K562 (cell line): ENCODE data around the gene CST8. TPM values are rescaled to one million over a fixed set of nuclear protein-coding genes. Genes with fewer than 3 reads are reported as not detected.

Experiments used
- ATAC-seq: fragments of 200-7000 bp; cut with Tn5 transposase; 3 replicates; pipeline ENCODE4 v1.9.1; 2020; ENCODE audit warnings: moderate library complexity
- BruUV-seq: library from RNA; stranded (reverse); fragments of 400-500 nt; replicated peaks from 2 replicates; lab custom pipeline; 2021; lab: Mats Ljungman, UMichigan
- CTCF ChIA-PET: fragments of 300-600 bp; formaldehyde crosslinking; extraction: SDS; loops from one replicate; lab custom pipeline; 2021; ENCODE audit warnings: low intra/inter-chr PET ratio; lab: Yijun Ruan, JAX
- POLR2A ChIA-PET: fragments of 300-600, 350-650 bp; sonication (Branson Sonifier 250); formaldehyde crosslinking; extraction: SDS; loops from one replicate; lab custom pipeline; 2021; ENCODE audit warnings: antibody characterized with exemption, inconsistent platforms; lab: Yijun Ruan, JAX
- DNase-seq, 4 experiments: peaks; one replicate each; pipeline versions ENCODE4 v3.0.0 to v3.0.0-alpha.2; 2011 to 2018; ENCODE audit warnings: low spot score in 3 of 4, mixed read lengths in 3 of 4; ENCODE audit errors: extremely low read depth in 1 of 4
- FAIRE-seq: peaks from 2 replicates; lab custom pipeline; 2011; peaks lifted over from hg19 to GRCh38; lab: Jason Lieb, UNC
- H2AFZ ChIP-seq: 2 replicates; pipeline ENCODE4 v1.6.0; 2011; ENCODE audit warnings: low read depth, low read length, control low read depth, inconsistent platforms
- H3K27ac ChIP-seq: fragments of 200-600 bp; 3 replicates; pipeline ENCODE4 v1.8.0; 2011; ENCODE audit warnings: low read depth, mild to moderate bottlenecking, control low read depth, inconsistent platforms, low read length, moderate library complexity, mixed read lengths; ENCODE audit errors: extremely low read depth
- H3K27me3 ChIP-seq, 2 experiments: fragments of 300-600 bp in 1 of 2; 2 replicates in 1 of 2; 3 replicates in 1 of 2; pipeline versions ENCODE4 v1.6.0 to v1.8.0; 2011; ENCODE audit warnings: inconsistent platforms in 2 of 2, low read length in 2 of 2, mild to moderate bottlenecking in 1 of 2, mixed read lengths in 1 of 2, moderate library complexity in 1 of 2; ENCODE audit not compliant: control insufficient read depth in 2 of 2, insufficient read depth in 2 of 2
- H3K36me3 ChIP-seq: fragments of 300-600 bp; 3 replicates; pipeline ENCODE4 v1.8.0; 2011; ENCODE audit warnings: mild to moderate bottlenecking, low read length, inconsistent platforms; ENCODE audit not compliant: control insufficient read depth, insufficient read depth
- H3K4me1 ChIP-seq, 2 experiments: fragments of 200-600 bp in 1 of 2; replicated peaks in 1 of 2; 2 replicates in 1 of 2; 3 replicates in 1 of 2; pipeline versions ENCODE4 v1.5.1 to v1.8.0; 2011; ENCODE audit warnings: inconsistent platforms in 2 of 2, low read length in 2 of 2, mild to moderate bottlenecking in 1 of 2, mixed read lengths in 1 of 2, moderate library complexity in 1 of 2; ENCODE audit not compliant: control insufficient read depth in 2 of 2, insufficient read depth in 2 of 2
- H3K4me2 ChIP-seq: 2 replicates; pipeline ENCODE4 v1.6.1; 2011; ENCODE audit warnings: low read length, control low read depth, inconsistent platforms, mixed read lengths; ENCODE audit not compliant: insufficient read depth
- H3K4me3 ChIP-seq: fragments of 200-600 bp; sonication (generic), shearing (Covaris generic); 2 replicates; pipeline ENCODE4 v1.5.1; 2016; ENCODE audit warnings: control low read depth, inconsistent platforms
- H3K79me2 ChIP-seq: fragments of 200-600 bp; 3 replicates; pipeline ENCODE4 v1.8.0; 2011; ENCODE audit warnings: low read length, inconsistent platforms; ENCODE audit not compliant: control insufficient read depth, insufficient read depth
- H3K9ac ChIP-seq, 2 experiments: 2 replicates each; pipeline versions ENCODE4 v1.6.0 to v1.6.1; 2011; ENCODE audit warnings: low read depth in 2 of 2, low read length in 2 of 2, control low read depth in 1 of 2, inconsistent platforms in 1 of 2, mild to moderate bottlenecking in 1 of 2, mixed read lengths in 1 of 2; ENCODE audit not compliant: insufficient read depth in 1 of 2
- H3K9me1 ChIP-seq: one replicate; pipeline ENCODE4 v1.6.0; 2011; ENCODE audit warnings: inconsistent platforms, mild to moderate bottlenecking, low read length, moderate library complexity; ENCODE audit not compliant: control insufficient read depth, insufficient read depth
- H3K9me3 ChIP-seq: replicated peaks from 2 replicates; pipeline ENCODE4 v1.5.1; 2011; ENCODE audit warnings: low read depth, low read length, inconsistent platforms; ENCODE audit not compliant: control insufficient read depth, insufficient read depth
- H4K20me1 ChIP-seq: replicated peaks from 2 replicates; pipeline ENCODE4 v1.6.1; 2011; ENCODE audit warnings: low read length, inconsistent platforms, mixed read lengths; ENCODE audit not compliant: control insufficient read depth, insufficient read depth
- CBFB ChIP-seq: sonication (generic); formaldehyde crosslinking; IDR thresholded peaks from 2 replicates; pipeline ENCODE4 v1.4.0; 2020; ENCODE audit warnings: mild to moderate bottlenecking, missing genetic modification reagents
- HMGN3 ChIP-seq: IDR thresholded peaks from 2 replicates; pipeline ENCODE4 v1.6.1; 2011; ENCODE audit warnings: borderline replicate concordance, low read depth, mild to moderate bottlenecking, mixed read lengths, low read length; ENCODE audit not compliant: insufficient read length; ENCODE audit errors: extremely low read depth
- RAD21 ChIP-seq, 2 experiments: fragments of 250-450 bp in 1 of 2; fragments of 450-650 bp in 1 of 2; sonication (Bioruptor Pico) in 1 of 2; formaldehyde crosslinking in 1 of 2; IDR thresholded peaks in 1 of 2; conservative IDR thresholded peaks in 1 of 2; 2 replicates each; pipeline versions ENCODE4 v1.4.0 to v1.8.0; 2020 to 2022; ENCODE audit warnings: mild to moderate bottlenecking in 2 of 2, moderate library complexity in 1 of 2
- TCF15 ChIP-seq: fragments of 250-450 bp; sonication (Bioruptor Pico); IDR thresholded peaks from 2 replicates; pipeline ENCODE4 v1.8.0; 2022; ENCODE audit warnings: moderate library complexity, mild to moderate bottlenecking, inconsistent platforms
- ZFP91 ChIP-seq: sonication (generic); formaldehyde crosslinking; IDR thresholded peaks from 2 replicates; pipeline ENCODE4 v1.8.0; 2022; ENCODE audit warnings: mild to moderate bottlenecking, missing genetic modification reagents
- ZNF224 ChIP-seq: sonication (generic); formaldehyde crosslinking; IDR thresholded peaks from 2 replicates; pipeline ENCODE4 v1.8.0; 2022; ENCODE audit warnings: mild to moderate bottlenecking, missing genetic modification reagents
- ZNF644 ChIP-seq: fragments of 200-800 bp; sonication (Bioruptor generic); IDR thresholded peaks from 2 replicates; pipeline ENCODE4 v1.6.1; 2016; ENCODE audit warnings: low read depth, missing genetic modification characterization, missing compliant biosample characterization
- WGBS: fragments of 100-300 bp; shearing (Covaris generic); methylation state at CpG from one replicate; pipeline ENCODE4 v1.1.6; 2016; ENCODE audit warnings: low coverage, mixed read lengths; ENCODE audit not compliant: insufficient coverage; ENCODE audit errors: missing lambda C conversion rate; 5-methylcytosine and 5-hydroxymethylcytosine counted together
- in situ Hi-C: fragments of 300-500 bp; cut with MboI; formaldehyde crosslinking; loops from 4 replicates; pipeline ENCODE4 v1.15.0; 2018; ENCODE audit warnings: inconsistent platforms, mixed read lengths
- intact Hi-C: fragments of 100-400 bp; cut with micrococcal nuclease; formaldehyde crosslinking; loops from 2 replicates; pipeline ENCODE4 v1.14.2; 2022
- polyA plus RNA-seq, 8 experiments: library from polyadenylated mRNA; depleted of rRNA in 4 of 8; stranded (reverse) in 5 of 8; unstranded in 3 of 8; fragments of >200 nt; fragmentation: Nextera tagmentation in 2 of 8; fragmentation: Illumina TruSeq in 1 of 8; extraction: Ambion mirVana in 2 of 8; extraction: Trizol in 1 of 8; gene quantifications; 2 replicates each; pipeline versions ENCODE4 v1.2.1 to v1.2.3, GENCODE V29; 2011 to 2014; ENCODE audit warnings: inconsistent platforms in 1 of 8, missing spikeins in 1 of 8
- total RNA-seq, 7 experiments: library from RNA; depleted of rRNA in 6 of 7; stranded (reverse); fragments of >200 nt in 6 of 7; fragmentation: Illumina TruSeq in 2 of 7; extraction: Trizol in 2 of 7; gene quantifications; 2 replicates each; pipeline versions ENCODE4 v1.2.1 to v1.2.3, GENCODE V29; 2011 to 2021; ENCODE audit warnings: low replicate concordance in 1 of 7
- TF ChIP-seq, protein P1 (sequence below): fragments of 450-650 bp; IDR thresholded peaks from 2 replicates; pipeline ENCODE4 v1.6.1; 2018; ENCODE audit warnings: mild to moderate bottlenecking, low read depth; ENCODE audit not compliant: partially characterized antibody

Gene CST8
- total and polyA plus RNA-seq, 9 of the 15 experiments (the other 6 are each of a cell fraction or from before 2014, with no cell fraction given): not detected

DNA sequence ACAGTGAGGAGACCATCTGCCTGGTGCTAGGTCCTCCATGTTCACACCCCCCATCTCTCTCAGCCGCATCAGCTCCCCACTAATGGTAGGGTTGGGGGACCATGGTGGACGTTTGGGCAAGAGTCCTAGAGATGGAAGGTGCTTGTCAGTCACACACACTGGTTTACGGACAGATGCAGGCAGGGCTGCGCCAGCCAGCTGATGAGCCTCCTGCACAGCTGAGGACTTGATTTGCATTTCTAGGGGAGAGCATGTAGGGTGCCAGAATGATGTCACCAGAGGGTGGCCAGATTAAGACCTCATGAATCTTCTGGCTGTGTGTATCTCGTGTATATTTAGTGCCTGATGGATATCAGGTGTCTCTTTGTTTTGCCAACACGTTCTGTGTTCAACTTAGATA is 28.6 kb downstream of the CST8 start:
- Histone ChIP-seq H3K4me3 (no peak overlapping the region), H3K4me1 (no peaks in the 10 kb centered on the region), H3K27me3 (peaks cover 0 to 19% of the 10 kb centered on the region in 2 experiments; a peak in 2 of 5 replicates), H3K36me3 (no peaks in the 10 kb centered on the region), H3K27ac (no peak overlapping the region), H3K79me2 (no peaks in the 10 kb centered on the region), H3K9me1 (no peaks in the 10 kb centered on the region), H3K4me2 (no peak overlapping the region), H3K9ac (no peak overlapping the region), H2AFZ (no peak overlapping the region), H4K20me1 (no peaks in the 10 kb centered on the region), H3K9me3 (no peaks in the 10 kb centered on the region)
- in situ Hi-C loops: no loop called here
- 0% methylated on average over 5 of the region's 6 CpGs for WGBS
- no peak for DNase-seq
- FAIRE-seq: no peak
- no TSS peak for BruUV-seq
- ChIA-PET CTCF (no interaction called here), POLR2A (no interaction called here)
- ATAC-seq: no peak
- intact Hi-C loops: no loop called here
- TF ChIP-seq HMGN3: no peak
- TF ChIP-seq TCF15: no peak
- TF ChIP-seq RAD21 (CRISPR knock-in tag; conservative IDR thresholded peaks at IDR 0.05 in 1 of 2, IDR thresholded peaks at IDR 0.05 in 1 of 2): no peak
- no peak for TF ChIP-seq CBFB (CRISPR knock-in tag)

DNA sequence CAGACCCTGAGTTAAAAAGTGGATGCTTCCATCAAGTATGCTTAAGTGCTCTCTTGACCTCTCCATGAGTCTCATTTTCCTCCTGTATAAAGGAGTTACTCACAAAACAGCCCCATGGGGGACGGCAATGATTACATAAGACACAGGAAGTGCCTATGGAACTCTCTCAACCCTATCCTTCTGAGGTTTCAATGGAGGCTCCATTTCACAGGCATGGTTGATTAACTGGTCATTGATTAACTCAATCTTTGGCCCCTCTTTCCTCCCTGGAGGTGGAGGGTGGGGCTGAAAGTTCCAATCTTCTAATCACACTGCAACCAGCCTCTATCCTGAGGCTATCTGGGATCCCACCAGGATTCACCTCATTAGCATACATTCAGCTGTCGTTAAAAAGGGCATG is 29.3 kb downstream of the CST8 start:
- 0% methylated on average over 2 of the region's 2 CpGs for WGBS
- no peak overlapping the region for H3K4me3 ChIP-seq
- H3K27me3 ChIP-seq: peaks cover 0 to 19% of the 10 kb centered on the region in 2 experiments; a peak in 2 of 5 replicates
- ATAC-seq (no peak), FAIRE-seq (no peak), DNase-seq (no peak)
- H3K79me2 ChIP-seq: no peaks in the 10 kb centered on the region
- intact Hi-C loops (no loop called here), in situ Hi-C loops (no loop called here)
- ChIA-PET POLR2A (no interaction called here), CTCF (no interaction called here)
- H3K4me2 ChIP-seq: no peak overlapping the region
- no TSS peak for BruUV-seq
- no peak overlapping the region for H3K9ac ChIP-seq
- no peaks in the 10 kb centered on the region for H3K9me1 ChIP-seq
- no peaks in the 10 kb centered on the region for H3K36me3 ChIP-seq
- H3K9me3 ChIP-seq: no peaks in the 10 kb centered on the region
- TF ChIP-seq, protein P1, sequence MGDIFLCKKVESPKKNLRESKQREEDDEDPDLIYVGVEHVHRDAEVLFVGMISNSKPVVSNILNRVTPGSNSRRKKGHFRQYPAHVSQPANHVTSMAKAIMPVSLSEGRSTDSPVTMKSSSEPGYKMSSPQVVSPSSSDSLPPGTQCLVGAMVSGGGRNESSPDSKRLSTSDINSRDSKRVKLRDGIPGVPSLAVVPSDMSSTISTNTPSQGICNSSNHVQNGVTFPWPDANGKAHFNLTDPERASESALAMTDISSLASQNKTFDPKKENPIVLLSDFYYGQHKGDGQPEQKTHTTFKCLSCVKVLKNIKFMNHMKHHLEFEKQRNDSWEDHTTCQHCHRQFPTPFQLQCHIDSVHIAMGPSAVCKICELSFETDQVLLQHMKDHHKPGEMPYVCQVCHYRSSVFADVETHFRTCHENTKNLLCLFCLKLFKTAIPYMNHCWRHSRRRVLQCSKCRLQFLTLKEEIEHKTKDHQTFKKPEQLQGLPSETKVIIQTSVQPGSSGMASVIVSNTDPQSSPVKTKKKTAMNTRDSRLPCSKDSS: no peak
- TF ChIP-seq ZNF224 (CRISPR knock-in tag) (no peak), ZNF644 (tag) (no peak), ZFP91 (CRISPR knock-in tag) (no peak)
- H4K20me1 ChIP-seq: no peaks in the 10 kb centered on the region
- H3K4me1 ChIP-seq: no peaks in the 10 kb centered on the region
- no peak overlapping the region for H2AFZ ChIP-seq
- no peak overlapping the region for H3K27ac ChIP-seq
